Vagina (tissue), 2 donors: Measurements from ENCODE around the gene SMARCA2. TPM values are rescaled to one million over a fixed set of nuclear protein-coding genes. Genes with fewer than 3 reads are reported as not detected.

Experiments used
- DNase-seq, 2 donors: peaks; one replicate each; pipeline ENCODE4 v3.0.0-alpha.2; 2017; ENCODE audit errors: extremely low spot score in 2 of 2
- H3K27ac ChIP-seq: fragments of 200-600 bp; sonication (generic); one replicate; pipeline ENCODE4 v1.5.1; 2019
- H3K27me3 ChIP-seq: fragments of 200-600 bp; sonication (generic); one replicate; pipeline ENCODE4 v1.5.1; 2019
- H3K36me3 ChIP-seq, 2 donors: fragments of 200-600 bp; sonication (generic); one replicate each; pipeline ENCODE4 v1.5.1; 2017 to 2019
- H3K4me1 ChIP-seq: fragments of 200-600 bp; sonication (generic); one replicate; pipeline ENCODE4 v1.5.1; 2019
- H3K4me3 ChIP-seq, 2 donors: fragments of 200-600 bp; sonication (generic); 1 replicate in 1 of 2; 2 replicates in 1 of 2; pipeline ENCODE4 v1.5.1; 2016 to 2019
- H3K9me3 ChIP-seq: fragments of 200-600 bp; sonication (generic); one replicate; pipeline ENCODE4 v1.5.1; 2019
- POLR2A ChIP-seq, 2 donors: fragments of 450-650 bp; IDR thresholded peaks; one replicate each; pipeline ENCODE4 v1.6.1; 2017; ENCODE audit warnings: antibody characterized with exemption in 2 of 2, mild to moderate bottlenecking in 2 of 2, moderate library complexity in 2 of 2
- POLR2AphosphoS5 ChIP-seq, 2 donors: sonication (generic); formaldehyde crosslinking; IDR thresholded peaks; one replicate each; pipeline ENCODE4 v1.9.0; 2017; ENCODE audit warnings: antibody characterized with exemption in 2 of 2, mild to moderate bottlenecking in 2 of 2, low read depth in 1 of 2; ENCODE audit not compliant: insufficient read depth in 1 of 2
- intact Hi-C: fragments of 100-400 bp; cut with DNase I; formaldehyde crosslinking; loops from one replicate; pipeline ENCODE4 v1.15.1; 2023
- total RNA-seq: library from RNA; depleted of rRNA; stranded (reverse); fragments of >200 nt; gene quantifications from one replicate; pipeline ENCODE4 v1.2.3, GENCODE V29; 2016
- TF ChIP-seq, protein P1 (sequence below), 3 experiments: fragments of 450-650 bp in 2 of 3; fragments of 200-600 bp in 1 of 3; sonication (generic) in 1 of 3; IDR thresholded peaks; one replicate each; pipeline ENCODE4 v1.5.1; 2017 to 2019; ENCODE audit warnings: antibody characterized with exemption in 3 of 3, mild to moderate bottlenecking in 2 of 3, moderate library complexity in 2 of 3

Gene SMARCA2
- total RNA-seq, 1 donor from 2014 or later, result 98.0 TPM

- Histone ChIP-seq H3K9me3 (no peaks in the 10 kb centered on the region), H3K27ac (no peak overlapping the region), H3K4me1 (no peaks in the 10 kb centered on the region), H3K4me3 (no peak overlapping the region), H3K36me3 (no peaks in the 10 kb centered on the region), H3K27me3 (no peaks in the 10 kb centered on the region)
- TF ChIP-seq POLR2AphosphoS5 (IDR thresholded peaks at IDR 0.05; ENCODE audit: insufficient read depth in 1 of 2, low read depth in 1 of 2) (no peak), POLR2A (IDR thresholded peaks at IDR 0.05) (no peak)
- TF ChIP-seq, protein P1, sequence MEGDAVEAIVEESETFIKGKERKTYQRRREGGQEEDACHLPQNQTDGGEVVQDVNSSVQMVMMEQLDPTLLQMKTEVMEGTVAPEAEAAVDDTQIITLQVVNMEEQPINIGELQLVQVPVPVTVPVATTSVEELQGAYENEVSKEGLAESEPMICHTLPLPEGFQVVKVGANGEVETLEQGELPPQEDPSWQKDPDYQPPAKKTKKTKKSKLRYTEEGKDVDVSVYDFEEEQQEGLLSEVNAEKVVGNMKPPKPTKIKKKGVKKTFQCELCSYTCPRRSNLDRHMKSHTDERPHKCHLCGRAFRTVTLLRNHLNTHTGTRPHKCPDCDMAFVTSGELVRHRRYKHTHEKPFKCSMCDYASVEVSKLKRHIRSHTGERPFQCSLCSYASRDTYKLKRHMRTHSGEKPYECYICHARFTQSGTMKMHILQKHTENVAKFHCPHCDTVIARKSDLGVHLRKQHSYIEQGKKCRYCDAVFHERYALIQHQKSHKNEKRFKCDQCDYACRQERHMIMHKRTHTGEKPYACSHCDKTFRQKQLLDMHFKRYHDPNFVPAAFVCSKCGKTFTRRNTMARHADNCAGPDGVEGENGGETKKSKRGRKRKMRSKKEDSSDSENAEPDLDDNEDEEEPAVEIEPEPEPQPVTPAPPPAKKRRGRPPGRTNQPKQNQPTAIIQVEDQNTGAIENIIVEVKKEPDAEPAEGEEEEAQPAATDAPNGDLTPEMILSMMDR (IDR thresholded peaks at IDR 0.05), result no peak
- no peak for DNase-seq
- intact Hi-C loops, result no loop called here
Observed at GRCh38 chr9:2208991-2209390, 193.8 kb downstream of the SMARCA2 start.

GRCh38 chr9:2209400-2209799 is 194.3 kb downstream of the SMARCA2 start:
- intact Hi-C loops, result no loop called here
- H3K27me3 ChIP-seq, result no peaks in the 10 kb centered on the region
- H3K4me3 ChIP-seq, result no peak overlapping the region
- H3K9me3 ChIP-seq, result no peaks in the 10 kb centered on the region
- no peak overlapping the region for H3K27ac ChIP-seq
- no peaks in the 10 kb centered on the region for H3K36me3 ChIP-seq
- no peak for DNase-seq
- no peak for TF ChIP-seq POLR2A (IDR thresholded peaks at IDR 0.05)
- TF ChIP-seq, protein P1 (IDR thresholded peaks at IDR 0.05), result no peak
- no peak for TF ChIP-seq POLR2AphosphoS5 (IDR thresholded peaks at IDR 0.05; ENCODE audit: insufficient read depth in 1 of 2, low read depth in 1 of 2)
- no peaks in the 10 kb centered on the region for H3K4me1 ChIP-seq

DNA sequence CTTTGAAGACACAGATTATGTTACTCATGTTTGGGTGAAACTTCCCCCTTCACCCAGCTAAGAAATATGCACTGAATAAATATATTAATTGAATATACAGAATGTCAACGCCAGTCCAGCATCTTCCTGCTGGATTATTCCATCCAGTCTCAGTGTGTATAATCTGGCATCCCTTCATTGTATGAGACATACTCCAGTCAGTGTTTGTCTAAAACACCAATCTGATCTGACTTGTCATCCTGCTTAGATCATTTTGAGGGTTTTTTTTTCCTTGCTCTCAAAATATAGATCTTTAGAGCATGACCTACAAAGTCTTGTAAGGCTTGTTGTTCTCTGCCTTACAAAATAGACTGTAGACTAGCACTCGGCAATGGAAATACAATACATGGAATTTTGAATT is 195.1 kb downstream of the SMARCA2 start:
- no peaks in the 10 kb centered on the region for H3K36me3 ChIP-seq
- no peak overlapping the region for H3K27ac ChIP-seq
- no peaks in the 10 kb centered on the region for H3K9me3 ChIP-seq
- intact Hi-C loops, result no loop called here
- no peaks in the 10 kb centered on the region for H3K4me1 ChIP-seq
- no peaks in the 10 kb centered on the region for H3K27me3 ChIP-seq
- no peak for DNase-seq
- no peak overlapping the region for H3K4me3 ChIP-seq
- no peak for TF ChIP-seq POLR2AphosphoS5 (IDR thresholded peaks at IDR 0.05; ENCODE audit: insufficient read depth in 1 of 2, low read depth in 1 of 2)
- no peak for TF ChIP-seq POLR2A (IDR thresholded peaks at IDR 0.05)
- TF ChIP-seq, protein P1 (IDR thresholded peaks at IDR 0.05), result no peak

- H3K9me3 ChIP-seq, result no peaks in the 10 kb centered on the region
- no peak overlapping the region for H3K27ac ChIP-seq
- no peaks in the 10 kb centered on the region for H3K4me1 ChIP-seq
- H3K36me3 ChIP-seq, result no peaks in the 10 kb centered on the region
- no peaks in the 10 kb centered on the region for H3K27me3 ChIP-seq
- no peak for DNase-seq
- intact Hi-C loops, result no loop called here
- H3K4me3 ChIP-seq, result no peak overlapping the region
- TF ChIP-seq, protein P1 (IDR thresholded peaks at IDR 0.05), result no peak
- TF ChIP-seq POLR2AphosphoS5 (IDR thresholded peaks at IDR 0.05; ENCODE audit: insufficient read depth in 1 of 2, low read depth in 1 of 2), result no peak
- no peak for TF ChIP-seq POLR2A (IDR thresholded peaks at IDR 0.05)
Observed at GRCh38 chr9:2213830-2214468, 198.8 kb downstream of the SMARCA2 start.

- Histone ChIP-seq H3K27ac (no peak overlapping the region), H3K4me1 (no peaks in the 10 kb centered on the region), H3K36me3 (no peaks in the 10 kb centered on the region), H3K9me3 (no peaks in the 10 kb centered on the region), H3K27me3 (no peaks in the 10 kb centered on the region), H3K4me3 (no peak overlapping the region)
- intact Hi-C loops, result no loop called here
- TF ChIP-seq POLR2A (IDR thresholded peaks at IDR 0.05), result no peak
- no peak for TF ChIP-seq POLR2AphosphoS5 (IDR thresholded peaks at IDR 0.05; ENCODE audit: insufficient read depth in 1 of 2, low read depth in 1 of 2)
- TF ChIP-seq, protein P1 (IDR thresholded peaks at IDR 0.05), result no peak
- DNase-seq, result no peak
Observed at GRCh38 chr9:2214707-2215106, 199.6 kb downstream of the SMARCA2 start.
